Endothelial cell of umbilical vein (primary cell): Measurements from ENCODE around the gene MTMR6.

Experiments
- EZH2 ChIP-seq: IDR thresholded peaks from 2 replicates; pipeline ENCODE4 v1.6.1; 2012; ENCODE audit warnings: borderline replicate concordance, low read depth, mild to moderate bottlenecking, moderate library complexity, low read length, inconsistent platforms; ENCODE audit not compliant: severe bottlenecking
- FOS ChIP-seq: IDR thresholded peaks from 2 replicates; pipeline ENCODE4 v1.6.1; 2011; ENCODE audit warnings: mild to moderate bottlenecking, low read length, moderate library complexity, borderline replicate concordance; ENCODE audit not compliant: insufficient read depth
- GATA2 ChIP-seq: IDR thresholded peaks from 2 replicates; pipeline ENCODE4 v1.7.0; 2011; ENCODE audit warnings: low read depth, mild to moderate bottlenecking, moderate library complexity, mixed read lengths, low read length; ENCODE audit not compliant: insufficient read length, insufficient read depth
- JUN ChIP-seq: IDR thresholded peaks from 2 replicates; pipeline ENCODE4 v1.6.1; 2011; ENCODE audit warnings: borderline replicate concordance, low read depth; ENCODE audit not compliant: insufficient read length, insufficient read depth
- MYC ChIP-seq: IDR thresholded peaks from one replicate; pipeline ENCODE4 v1.6.1; 2011; ENCODE audit warnings: mild to moderate bottlenecking, low read depth, low read length
- POLR2A ChIP-seq: IDR thresholded peaks from 2 replicates; pipeline ENCODE4 v1.6.1; 2012; ENCODE audit warnings: low read depth, mild to moderate bottlenecking, control low read depth, low read length
- POLR2AphosphoS5 ChIP-seq: IDR thresholded peaks from 2 replicates; pipeline ENCODE4 v1.6.1; 2012; ENCODE audit warnings: low read depth, mild to moderate bottlenecking, control low read depth, low read length, moderate library complexity; ENCODE audit not compliant: insufficient read depth
- TF ChIP-seq, protein P1 (sequence below), 2 donors: IDR thresholded peaks; 1 replicate in 1 of 2; 2 replicates in 1 of 2; pipeline ENCODE4 v1.5.1; 2011; ENCODE audit warnings: low read length in 2 of 2, mild to moderate bottlenecking in 2 of 2, moderate library complexity in 2 of 2, control low read depth in 1 of 2, inconsistent platforms in 1 of 2, low read depth in 1 of 2; ENCODE audit not compliant: insufficient read depth in 1 of 2; ENCODE audit errors: extremely low read depth in 1 of 2
- TF ChIP-seq, protein P2 (sequence below): IDR thresholded peaks from 2 replicates; pipeline ENCODE4 v1.6.1; 2011; ENCODE audit not compliant: insufficient read depth, insufficient read length

DNA sequence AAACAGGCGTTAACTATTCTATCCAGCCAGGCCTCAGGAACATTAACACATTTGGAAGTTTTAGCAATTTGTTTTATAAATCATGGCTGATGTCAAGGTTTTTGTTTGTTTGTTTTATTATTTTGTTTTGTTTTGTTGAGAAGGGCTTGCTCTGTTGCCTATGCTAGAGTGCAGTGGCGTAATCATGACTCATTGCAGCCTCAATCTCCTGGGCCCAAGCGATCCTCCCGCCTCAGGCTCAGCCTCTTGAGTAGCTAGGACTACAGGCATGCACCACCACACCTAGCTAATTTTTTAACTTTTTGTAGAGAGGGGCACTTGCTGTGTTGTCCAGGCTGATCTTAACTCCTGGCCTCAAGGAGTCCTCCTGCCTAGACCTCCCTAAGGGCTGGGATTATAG lies 42.4 kb upstream of the MTMR6 start:
- TF ChIP-seq, protein P1, sequence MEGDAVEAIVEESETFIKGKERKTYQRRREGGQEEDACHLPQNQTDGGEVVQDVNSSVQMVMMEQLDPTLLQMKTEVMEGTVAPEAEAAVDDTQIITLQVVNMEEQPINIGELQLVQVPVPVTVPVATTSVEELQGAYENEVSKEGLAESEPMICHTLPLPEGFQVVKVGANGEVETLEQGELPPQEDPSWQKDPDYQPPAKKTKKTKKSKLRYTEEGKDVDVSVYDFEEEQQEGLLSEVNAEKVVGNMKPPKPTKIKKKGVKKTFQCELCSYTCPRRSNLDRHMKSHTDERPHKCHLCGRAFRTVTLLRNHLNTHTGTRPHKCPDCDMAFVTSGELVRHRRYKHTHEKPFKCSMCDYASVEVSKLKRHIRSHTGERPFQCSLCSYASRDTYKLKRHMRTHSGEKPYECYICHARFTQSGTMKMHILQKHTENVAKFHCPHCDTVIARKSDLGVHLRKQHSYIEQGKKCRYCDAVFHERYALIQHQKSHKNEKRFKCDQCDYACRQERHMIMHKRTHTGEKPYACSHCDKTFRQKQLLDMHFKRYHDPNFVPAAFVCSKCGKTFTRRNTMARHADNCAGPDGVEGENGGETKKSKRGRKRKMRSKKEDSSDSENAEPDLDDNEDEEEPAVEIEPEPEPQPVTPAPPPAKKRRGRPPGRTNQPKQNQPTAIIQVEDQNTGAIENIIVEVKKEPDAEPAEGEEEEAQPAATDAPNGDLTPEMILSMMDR (IDR thresholded peaks at IDR 0.05; ENCODE audit: extremely low read depth in 1 of 2, insufficient read depth in 1 of 2, low read depth in 1 of 2, low read length in 2 of 2): no peak
- TF ChIP-seq POLR2A (no peak), EZH2 (no peak), FOS (no peak), JUN (no peak), POLR2AphosphoS5 (no peak), GATA2 (no peak), MYC (no peak)
- TF ChIP-seq, protein P2, sequence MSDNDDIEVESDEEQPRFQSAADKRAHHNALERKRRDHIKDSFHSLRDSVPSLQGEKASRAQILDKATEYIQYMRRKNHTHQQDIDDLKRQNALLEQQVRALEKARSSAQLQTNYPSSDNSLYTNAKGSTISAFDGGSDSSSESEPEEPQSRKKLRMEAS: no peak
